Coronary artery (tissue), 2 donors: ENCODE data around the gene SHMT2.

ENCODE experiments used
- DNase-seq: peaks from one replicate; pipeline ENCODE4 v3.0.0-alpha.2; 2017; ENCODE audit warnings: low spot score
- H3K27ac ChIP-seq, 2 donors: fragments of 200-600 bp; sonication (generic); one replicate each; pipeline ENCODE4 v1.5.1; 2016 to 2019
- H3K4me3 ChIP-seq: fragments of 200-600 bp; sonication (generic); 2 replicates; pipeline ENCODE4 v1.5.1; 2016; ENCODE audit warnings: mild to moderate bottlenecking, moderate library complexity
- TF ChIP-seq, protein P1 (sequence below): fragments of 200-600 bp; sonication (generic); IDR thresholded peaks from one replicate; pipeline ENCODE4 v1.5.1; 2019; ENCODE audit warnings: antibody characterized with exemption

The SHMT2 gene

DNA sequence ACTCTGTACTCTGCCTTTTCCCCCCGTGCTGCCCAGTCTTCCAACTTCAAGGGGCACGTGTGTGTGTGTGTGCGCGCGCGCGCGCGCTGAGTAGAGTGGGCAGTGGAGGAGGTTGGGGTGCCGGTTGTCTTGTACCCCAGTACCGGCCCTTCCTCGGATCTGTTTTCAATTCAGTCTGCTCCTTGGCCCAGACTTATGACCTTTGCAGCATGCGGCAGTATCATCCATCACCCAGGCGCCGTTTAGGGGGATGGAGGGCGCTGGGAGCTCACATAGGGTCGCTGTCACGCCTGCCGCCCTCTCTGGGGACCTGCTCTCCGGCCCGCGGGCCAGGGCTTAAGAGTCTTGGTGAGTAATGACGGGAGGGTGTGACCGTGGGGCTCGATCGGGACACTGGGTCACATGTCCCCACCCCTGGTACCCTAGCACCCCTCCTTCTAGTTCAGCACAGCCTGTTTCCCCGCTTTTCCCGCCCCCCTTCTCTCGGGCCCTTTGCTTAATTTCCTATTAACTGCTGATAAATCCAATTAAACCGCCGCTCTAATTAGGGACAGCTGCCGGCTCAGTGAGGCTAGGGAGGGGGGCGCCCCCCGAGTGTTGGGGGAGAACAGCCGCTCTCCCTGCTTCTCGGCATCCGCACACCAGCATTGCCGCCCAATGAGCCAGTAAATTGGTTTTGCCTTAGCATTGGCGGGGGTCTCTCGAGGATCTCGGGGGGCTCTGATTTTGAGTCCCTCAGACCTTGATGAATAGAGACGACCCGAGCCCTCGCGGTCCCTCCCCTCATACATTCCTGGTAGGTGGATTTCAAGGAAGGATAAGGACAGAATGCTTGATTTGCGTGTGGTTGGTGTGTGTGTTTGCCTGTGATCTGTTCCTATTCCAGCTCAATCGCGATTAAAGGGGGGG is 12.1 kb downstream of the SHMT2 start:
- no peak overlapping the region for H3K4me3 ChIP-seq
- TF ChIP-seq, protein P1, sequence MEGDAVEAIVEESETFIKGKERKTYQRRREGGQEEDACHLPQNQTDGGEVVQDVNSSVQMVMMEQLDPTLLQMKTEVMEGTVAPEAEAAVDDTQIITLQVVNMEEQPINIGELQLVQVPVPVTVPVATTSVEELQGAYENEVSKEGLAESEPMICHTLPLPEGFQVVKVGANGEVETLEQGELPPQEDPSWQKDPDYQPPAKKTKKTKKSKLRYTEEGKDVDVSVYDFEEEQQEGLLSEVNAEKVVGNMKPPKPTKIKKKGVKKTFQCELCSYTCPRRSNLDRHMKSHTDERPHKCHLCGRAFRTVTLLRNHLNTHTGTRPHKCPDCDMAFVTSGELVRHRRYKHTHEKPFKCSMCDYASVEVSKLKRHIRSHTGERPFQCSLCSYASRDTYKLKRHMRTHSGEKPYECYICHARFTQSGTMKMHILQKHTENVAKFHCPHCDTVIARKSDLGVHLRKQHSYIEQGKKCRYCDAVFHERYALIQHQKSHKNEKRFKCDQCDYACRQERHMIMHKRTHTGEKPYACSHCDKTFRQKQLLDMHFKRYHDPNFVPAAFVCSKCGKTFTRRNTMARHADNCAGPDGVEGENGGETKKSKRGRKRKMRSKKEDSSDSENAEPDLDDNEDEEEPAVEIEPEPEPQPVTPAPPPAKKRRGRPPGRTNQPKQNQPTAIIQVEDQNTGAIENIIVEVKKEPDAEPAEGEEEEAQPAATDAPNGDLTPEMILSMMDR, result no peak

DNA sequence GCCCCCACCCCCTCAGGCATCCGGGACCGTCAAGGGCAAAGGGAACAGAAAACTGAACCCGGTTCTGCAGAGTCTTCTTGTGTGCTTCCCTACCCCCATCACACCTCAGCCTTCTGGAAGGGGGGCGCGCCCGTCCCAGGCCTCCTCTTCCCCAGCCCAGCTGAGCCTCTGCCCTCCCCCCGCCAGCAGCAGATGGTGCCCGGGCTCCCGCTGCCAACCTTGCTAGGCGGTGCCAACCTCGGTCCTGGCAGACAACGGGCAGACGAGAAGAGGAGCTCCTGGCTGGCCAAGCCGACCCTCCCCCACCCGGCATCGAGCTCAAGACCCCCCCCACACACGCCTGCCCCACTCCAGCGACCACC is 12.8 kb downstream of the SHMT2 start:
- TF ChIP-seq, protein P1, result no peak
- peak overlapping the region; percentile 59 for H3K4me3 ChIP-seq
- H3K27ac ChIP-seq, result no peak overlapping the region
- DNase-seq, result peak; percentile 72

More for the DNA sequence above, 12.1 kb downstream of the SHMT2 start:
- peak; percentile 69 for DNase-seq
- H3K27ac ChIP-seq, result no peak overlapping the region

DNA sequence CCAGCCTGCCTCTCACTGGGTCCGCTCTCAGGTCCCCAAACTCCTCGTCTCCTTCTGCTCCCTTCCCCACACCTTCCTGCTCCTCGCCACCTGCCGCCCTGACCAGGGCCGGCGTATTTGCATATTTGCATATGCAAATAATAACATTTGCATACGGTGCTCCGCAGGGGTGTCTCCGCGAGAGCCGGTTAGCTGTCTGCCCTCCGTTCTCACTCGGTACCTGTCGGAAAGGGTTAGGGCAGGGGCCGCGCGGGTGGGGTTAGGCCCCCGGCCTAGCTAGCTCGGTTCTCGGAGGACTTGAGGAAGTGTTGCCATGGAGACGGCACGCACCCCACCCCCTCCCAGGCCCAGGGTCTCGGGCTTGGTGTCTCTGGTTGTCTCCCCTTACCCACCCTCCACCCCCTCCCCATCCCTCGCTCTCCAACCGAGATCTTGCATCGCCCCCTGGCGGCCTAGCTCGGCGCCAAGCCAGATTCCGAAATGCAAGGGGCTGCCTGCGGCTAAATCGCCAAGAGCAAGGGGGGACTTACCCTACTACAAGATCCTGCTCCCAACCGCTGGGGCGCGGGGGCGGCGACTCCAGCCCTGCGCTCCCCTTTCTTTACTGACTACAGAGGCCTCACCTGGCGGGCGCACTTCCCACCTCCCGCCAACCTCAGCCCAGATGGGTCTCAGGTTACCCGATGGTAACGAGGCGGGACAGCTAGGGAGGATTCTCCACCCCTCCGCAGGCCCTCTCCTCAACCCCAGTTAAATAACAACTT is 13.4 kb downstream of the SHMT2 start:
- H3K27ac ChIP-seq, result no peak overlapping the region
- H3K4me3 ChIP-seq, result peak overlapping the region; percentile 59
- TF ChIP-seq, protein P1, result peak; percentile 27
- DNase-seq, result peak; percentile 74

DNA sequence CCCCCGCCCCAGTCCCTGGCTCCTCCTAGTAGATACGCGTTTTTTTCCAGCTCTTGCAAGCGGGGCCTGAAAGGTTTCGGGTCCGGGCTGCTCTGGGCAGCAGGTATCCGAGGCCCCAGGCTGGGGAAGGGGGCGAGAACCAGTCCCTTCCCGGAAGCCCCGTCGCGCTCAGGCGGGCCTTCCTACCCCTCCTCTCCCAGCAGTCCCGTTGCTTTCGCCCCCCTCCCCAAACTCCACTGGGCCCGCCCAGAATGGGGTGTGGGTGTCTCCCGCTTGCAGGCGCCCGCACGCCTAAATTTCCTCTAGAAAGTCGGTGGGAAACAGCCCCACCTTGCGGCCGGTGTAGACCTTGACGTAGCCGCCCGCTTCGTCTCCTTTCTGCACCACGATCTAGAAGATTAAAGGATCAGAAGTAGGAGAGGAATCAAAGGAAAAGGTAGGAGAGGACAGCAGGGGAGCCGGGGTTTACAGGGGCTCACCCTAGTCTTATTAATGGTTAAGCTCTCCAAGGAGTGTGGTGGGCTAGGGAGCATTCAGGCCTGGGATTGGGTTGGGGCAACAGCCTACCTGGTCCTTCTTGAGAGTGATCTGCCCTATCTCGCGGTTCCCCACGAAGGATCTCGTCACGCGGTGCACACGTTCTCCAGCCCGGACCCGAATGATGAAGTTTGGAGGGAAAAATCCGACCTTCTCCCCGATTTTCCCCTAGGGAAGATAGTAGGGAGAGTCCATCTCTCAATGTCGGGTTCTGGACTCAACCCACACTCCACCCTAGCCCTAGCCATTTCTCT is 14.2 kb downstream of the SHMT2 start:
- TF ChIP-seq, protein P1, result peak; percentile 58
- Histone ChIP-seq H3K4me3 (peak overlapping the region; percentile 59), H3K27ac (no peak overlapping the region)
- peak; percentile 77 for DNase-seq

DNA sequence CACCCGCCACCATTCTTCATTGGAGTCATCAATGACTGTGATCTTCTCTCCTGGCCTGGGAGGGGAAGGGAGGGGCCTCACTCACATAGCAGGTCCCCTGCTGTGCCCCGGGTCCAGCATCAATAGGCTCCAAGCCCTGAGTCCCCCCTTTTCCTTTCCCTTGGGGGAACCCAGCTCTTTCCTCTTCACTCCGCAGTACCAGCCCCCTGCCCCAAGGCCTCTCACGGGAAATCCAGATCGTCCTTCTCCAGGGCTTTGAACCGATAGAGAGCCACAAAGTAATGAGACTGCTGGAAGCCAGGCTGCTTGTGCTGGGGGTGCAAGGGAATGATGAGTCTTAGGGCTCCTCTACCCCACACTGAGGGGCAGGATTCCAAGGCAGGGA is 14.8 kb downstream of the SHMT2 start:
- H3K4me3 ChIP-seq, result no peak overlapping the region

DNA sequence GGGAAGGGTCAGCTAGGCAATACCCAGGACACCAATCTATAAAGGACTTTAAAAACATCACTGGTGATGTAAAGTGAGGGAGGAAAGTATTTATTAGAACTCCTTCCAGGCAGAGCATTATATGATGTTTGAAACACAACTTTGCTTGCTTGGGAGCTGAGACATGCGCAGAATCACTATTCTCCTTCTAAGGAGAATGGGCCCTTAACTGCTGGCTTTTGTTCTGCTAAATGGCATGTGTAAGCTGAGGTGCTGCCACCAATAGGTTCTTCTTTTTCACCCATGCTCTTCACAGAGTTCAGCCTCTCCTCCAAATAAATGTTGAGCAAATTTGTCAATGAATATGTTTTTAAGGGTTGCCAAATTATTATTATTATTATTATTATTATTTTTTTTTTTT is 17.5 kb downstream of the SHMT2 start:
- TF ChIP-seq, protein P1, result no peak
- no peak for DNase-seq
- Histone ChIP-seq H3K27ac (no peak overlapping the region), H3K4me3 (no peak overlapping the region)

More for the DNA sequence above, 14.8 kb downstream of the SHMT2 start:
- DNase-seq, result peak; percentile 71
- TF ChIP-seq, protein P1, result no peak
- H3K27ac ChIP-seq, result no peak overlapping the region
